Stimulated activated CD4-positive, alpha-beta T cell treated with anti-CD3 and anti-CD28 coated beads, Interleukin-12 subunit alpha, Interleukin-12 subunit beta, amount 100 ng/mL, for 24 hours (primary cell): Measurements from ENCODE around the gene CHRD.
"Not testable (repeated sequence)": the region's sequence is repeated elsewhere in the genome, so short reads cannot be mapped to it uniquely, and the experiment has no call there.

Experiments
- DNase-seq, 2 experiments: peaks; one replicate each; pipeline ENCODE4 v3.0.0-alpha.2; 2020; ENCODE audit warnings: low read depth in 2 of 2

CHRD gene

DNA sequence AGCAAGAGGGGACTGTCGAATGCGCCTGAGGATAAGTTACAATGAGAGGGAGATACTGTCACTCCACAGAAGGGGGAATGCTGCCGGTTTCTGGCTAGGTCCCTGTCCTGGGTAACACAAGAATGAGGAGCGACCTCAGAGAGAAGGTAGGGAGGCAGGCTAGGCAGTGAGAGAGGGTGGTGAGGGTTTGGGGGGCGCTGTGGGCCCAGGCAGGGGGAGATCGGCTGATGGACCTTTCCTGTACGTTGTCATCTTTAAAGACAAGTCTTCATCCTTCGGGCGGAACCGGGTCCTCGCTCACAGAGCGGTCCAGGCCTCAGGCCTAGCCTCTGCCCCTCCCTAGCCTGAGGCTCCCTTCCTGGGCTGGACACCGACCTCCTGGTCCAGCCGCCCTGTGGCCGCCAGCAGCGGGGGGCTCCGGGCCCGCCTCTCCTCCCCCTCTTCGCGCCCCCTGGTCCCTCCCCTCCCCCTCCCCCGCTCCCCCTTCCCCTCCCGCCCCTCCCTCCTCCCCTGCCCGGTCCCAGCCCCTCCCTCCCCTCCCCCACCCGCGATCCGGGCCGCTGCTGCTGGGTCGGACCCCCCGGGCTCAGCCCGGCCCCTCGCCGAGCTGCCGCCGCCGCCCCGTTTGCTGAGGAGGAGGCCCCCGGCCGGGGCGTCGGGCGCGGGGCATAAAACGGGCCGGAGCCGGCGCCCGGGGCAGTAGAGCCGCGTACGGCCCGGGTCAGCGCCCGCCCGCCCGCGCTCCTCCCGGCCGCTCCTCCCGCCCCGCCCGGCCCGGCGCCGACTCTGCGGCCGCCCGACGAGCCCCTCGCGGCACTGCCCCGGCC is at the start of gene CHRD:
Gene CHRD, plus strand, starts transcription at position 697 of the 827 bp plus-strand sequence. CDS start 265 bp downstream, outside the sequence.
- DNase-seq: no peak

DNA sequence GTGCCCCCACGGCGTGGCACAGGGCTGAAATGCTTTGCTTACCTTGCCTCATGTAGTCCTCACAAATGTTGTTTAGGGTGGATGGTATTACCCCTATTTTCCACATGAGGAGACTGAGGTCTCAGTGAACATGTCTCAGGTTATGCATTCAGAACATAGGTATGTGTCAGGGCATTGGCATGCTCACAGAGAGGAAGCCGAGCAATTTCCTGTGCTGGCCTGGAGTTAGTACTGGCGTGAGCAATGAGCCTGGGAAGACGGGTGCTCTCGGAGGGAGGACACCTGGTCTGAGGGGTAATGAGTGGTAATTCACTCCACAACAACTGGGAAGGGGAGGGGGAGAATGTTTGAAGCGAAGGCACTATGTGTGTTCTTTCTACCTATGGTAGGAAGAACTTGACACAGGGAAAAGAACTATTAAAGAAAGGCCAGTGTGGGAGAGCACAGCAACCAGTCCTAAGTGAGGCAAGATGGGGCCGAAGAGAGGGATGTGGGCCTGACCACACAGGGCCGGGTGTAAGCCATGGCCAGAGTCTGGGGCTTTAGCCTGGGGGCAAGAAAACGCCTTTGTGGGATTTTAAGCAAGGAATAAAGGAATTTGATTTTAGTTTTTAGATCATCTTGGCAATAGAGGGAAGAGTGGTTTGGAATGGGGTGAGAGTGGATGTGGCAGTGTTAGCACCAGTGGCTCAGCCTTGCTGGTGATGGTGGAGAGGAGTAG is 47.3 kb upstream of the CHRD start:
- no peak for DNase-seq

DNA sequence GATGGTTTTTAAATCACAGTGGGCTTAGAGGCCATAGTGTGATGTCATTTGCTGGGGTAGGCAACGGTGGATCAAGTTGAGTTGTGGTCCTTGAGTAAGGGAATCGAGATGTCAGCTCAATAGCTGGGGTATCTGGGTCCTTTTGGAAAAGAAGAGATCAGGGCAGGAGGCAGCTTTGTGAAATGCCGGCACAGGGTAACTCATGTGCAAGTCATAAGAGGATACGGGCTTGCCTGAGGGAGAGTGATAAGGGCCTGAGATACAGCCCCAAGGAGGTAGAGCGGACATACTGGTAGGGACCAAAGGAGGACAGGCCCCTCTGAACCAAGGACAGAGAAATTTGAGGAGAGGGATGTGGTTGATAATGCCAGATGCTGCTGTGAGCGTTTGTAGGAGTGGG is 46.7 kb upstream of the CHRD start:
- no peak for DNase-seq

DNA sequence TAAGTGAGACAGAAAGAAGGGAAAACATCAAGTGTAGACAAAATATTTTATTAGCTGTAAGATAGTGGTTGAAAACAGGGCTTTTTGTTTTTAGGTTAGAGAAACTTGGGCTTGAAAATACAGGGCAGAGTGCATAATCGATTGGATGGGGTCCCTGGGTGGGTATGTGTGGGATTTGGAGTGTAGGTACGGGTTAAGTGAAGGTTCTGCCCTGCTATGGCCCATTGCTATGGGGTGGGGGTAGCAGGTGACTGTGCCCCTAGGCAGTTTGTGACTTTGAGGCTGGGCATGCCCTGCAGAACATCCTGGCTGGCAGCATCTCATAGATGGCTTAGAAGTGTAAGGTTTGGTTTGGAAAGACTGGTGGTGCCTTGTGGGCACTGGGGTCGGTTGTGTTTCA is 46.2 kb upstream of the CHRD start:
- DNase-seq: no peak

DNA sequence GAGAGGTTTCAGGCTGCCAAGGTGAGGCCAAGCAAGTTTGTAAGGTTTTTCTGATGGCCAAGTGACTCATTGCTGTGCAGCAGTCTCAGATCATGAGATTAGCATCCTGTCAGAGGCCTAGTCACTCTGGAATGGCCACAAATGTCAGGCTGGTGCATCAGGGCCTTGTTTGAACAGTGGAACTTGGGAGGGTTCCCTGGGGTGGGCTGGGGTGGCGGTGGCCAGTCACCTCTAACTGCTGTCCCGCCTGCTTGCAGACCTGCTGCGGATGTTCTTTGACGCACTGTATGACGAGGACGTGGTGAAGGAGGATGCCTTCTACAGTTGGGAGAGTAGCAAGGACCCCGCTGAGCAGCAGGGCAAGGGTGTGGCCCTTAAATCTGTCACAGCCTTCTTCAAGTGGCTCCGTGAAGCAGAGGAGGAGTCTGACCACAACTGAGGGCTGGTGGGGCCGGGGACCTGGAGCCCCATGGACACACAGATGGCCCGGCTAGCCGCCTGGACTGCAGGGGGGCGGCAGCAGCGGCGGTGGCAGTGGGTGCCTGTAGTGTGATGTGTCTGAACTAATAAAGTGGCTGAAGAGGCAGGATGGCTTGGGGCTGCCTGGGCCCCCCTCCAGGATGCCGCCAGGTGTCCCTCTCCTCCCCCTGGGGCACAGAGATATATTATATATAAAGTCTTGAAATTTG is 45.2 kb upstream of the CHRD start:
- DNase-seq: no peak

DNA sequence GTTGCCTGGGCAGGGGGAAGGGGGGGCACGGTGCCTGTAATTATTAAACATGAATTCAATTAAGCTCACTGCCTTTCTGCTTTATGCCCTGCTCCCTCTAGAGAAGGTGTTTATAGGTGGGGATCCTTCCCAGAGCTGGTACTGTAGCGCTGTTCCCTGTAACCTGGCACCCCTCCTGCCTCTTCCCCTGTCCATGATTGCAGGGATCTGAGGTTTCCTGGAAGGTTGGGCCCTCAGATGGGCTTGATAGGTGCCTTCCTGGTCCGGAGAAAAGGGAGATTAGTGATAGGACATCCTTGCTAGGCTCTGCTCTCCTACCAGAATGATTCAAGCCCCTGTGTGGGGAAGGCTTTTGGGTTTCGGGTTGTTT is 44.6 kb upstream of the CHRD start:
- DNase-seq: no peak

- peak; percentile 77 to 84 for DNase-seq
These were observed 44.0 kb upstream of the CHRD start for GRCh38 chr3:184335661-184336546.

DNA sequence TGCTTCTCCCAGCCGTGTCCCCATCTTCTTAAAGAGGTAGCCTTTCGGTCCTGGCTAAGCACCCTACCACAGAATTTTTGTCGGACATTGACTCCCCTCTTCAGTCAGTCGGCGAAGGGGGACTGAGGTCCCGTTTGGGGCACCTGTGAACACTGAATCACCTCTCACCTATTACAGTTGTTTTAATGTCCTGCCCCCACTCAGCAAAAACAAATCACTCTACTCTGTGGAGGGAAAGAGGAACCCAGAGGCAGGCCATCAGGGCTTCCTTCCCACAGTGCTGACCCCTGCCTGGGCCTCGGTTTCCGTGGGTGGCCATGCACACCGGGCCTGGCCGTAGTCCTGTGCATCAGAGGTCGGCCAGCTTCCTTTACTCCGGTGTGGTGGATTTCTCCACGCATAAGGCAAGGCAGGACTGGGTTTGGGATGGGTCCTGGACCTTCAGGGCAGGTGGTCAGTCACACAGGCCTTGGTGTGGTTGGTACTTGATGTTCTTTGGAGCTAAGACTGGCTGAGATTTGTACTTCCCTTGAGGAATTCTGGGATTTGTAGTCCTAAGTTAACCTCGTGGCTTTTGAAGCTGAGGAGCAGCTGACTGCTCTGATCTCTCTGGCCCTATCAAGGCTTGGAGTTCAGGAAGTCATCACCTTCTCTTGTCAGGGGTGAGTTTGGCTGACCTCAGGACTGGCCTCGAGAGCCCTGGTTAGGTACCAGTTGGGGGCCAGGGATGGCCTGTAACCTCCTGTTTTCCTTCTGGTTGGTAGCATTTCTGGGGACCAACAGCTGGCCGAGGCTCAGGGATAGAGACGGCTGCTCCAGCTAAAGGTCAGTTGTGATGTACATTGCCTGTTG is 43.1 kb upstream of the CHRD start:
- no peak for DNase-seq

DNA sequence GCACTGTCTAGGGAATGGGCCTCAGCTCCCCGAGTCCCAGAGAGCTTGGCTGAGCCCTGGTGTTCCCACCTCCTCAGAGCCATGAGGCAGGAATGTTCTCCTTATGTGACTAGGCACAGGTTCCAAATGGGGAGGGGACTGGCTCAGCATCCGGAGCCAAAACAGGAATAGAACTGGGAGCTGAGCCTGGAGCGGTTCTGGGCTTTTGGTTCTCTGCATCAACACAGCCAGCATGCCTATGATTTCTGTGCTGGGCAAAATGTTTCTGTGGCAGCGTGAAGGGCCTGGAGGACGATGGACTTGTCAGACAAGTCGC is 42.5 kb upstream of the CHRD start, which contains the start of gene FAM131A:
Gene FAM131A, plus strand, starts transcription at position 202 of the 316 bp plus-strand sequence. Its CDS starts 31 bp downstream, at position 233.
- no peak for DNase-seq

- DNase-seq: no peak
These were observed 41.9 kb upstream of the CHRD start for GRCh38 chr3:184337981-184338380.

GRCh38 chr3:184338511-184338945 is 41.3 kb upstream of the CHRD start:
- DNase-seq: no peak

GRCh38 chr3:184339001-184339400 is 40.9 kb upstream of the CHRD start:
- no peak for DNase-seq

DNA sequence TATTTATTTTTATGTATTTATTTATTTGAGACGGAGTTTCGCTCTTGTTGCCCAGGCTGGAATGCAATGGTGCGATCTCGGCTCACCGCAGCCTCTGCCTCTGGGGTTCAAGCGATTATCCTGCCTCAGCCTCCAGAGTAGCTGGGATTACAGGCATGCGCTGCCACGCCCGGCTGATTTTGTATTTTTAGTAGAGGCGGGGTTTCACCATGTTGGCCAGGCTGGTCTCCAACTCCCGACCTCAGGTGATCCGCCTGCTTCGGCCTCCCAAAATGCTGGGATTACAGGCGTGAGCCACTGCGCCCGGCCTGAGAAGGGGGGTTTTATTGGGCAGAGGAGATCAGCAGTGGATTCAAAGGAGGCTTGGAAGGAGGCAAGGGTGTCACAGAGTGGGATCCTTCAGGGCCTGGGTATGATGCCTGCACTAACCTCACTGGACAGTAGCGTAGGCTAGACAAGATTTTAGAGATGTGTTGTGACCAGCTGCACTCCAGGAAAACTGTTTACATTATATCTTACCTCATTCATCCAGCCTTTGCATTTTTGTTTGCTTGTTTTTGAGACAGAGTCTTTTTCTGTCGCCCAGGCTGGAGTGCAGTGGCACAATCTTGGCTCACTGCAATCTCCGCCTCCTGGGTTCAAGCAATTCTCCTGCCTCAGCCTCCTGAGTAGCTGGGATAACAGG is 40.3 kb upstream of the CHRD start:
- not testable (repeated sequence) for DNase-seq

DNA sequence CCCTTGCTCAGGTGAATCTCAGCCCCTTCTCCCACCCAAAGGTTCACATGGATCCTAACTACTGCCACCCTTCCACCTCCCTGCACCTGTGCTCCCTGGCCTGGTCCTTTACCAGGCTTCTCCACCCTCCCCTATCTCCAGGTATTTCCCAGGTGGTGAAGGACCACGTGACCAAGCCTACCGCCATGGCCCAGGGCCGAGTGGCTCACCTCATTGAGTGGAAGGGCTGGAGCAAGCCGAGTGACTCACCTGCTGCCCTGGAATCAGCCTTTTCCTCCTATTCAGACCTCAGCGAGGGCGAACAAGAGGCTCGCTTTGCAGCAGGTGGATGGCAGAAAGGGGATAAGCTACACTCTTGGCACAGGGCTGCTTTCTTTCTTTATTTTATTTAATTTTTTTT is 37.9 kb upstream of the CHRD start:
- no peak for DNase-seq

DNA sequence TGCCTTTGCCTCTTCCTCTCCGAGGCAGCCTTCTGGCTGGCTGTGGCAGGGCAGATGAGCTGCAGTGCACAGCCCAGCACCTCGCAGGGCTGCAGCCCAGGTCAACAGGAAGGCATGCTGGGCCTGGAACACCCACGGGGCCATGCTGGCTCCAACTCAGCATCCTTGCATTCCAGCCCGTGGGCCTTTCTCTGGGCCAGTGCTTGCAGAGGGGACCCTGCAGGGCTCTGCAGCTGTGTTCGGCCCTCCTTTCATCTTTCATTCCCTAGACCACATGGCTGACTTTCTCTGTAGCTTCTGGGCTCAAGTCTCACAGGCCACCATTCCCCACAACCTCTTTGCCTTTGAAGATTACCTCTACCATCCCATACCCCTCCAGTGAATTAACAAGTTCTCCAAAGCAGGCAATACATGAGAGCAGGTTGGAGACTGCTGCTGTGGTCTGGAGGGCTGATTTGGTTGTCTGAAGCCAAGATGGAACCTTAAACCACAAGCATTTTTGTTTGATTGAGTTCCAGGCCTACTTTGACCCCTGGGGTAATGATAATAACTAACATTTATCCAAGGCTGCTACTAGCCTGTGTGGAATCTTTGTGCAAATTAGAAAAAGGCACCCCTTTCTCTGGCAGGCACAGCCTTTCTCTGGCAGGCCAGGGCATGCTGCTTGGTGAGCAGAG is 36.5 kb upstream of the CHRD start:
- no peak for DNase-seq

DNA sequence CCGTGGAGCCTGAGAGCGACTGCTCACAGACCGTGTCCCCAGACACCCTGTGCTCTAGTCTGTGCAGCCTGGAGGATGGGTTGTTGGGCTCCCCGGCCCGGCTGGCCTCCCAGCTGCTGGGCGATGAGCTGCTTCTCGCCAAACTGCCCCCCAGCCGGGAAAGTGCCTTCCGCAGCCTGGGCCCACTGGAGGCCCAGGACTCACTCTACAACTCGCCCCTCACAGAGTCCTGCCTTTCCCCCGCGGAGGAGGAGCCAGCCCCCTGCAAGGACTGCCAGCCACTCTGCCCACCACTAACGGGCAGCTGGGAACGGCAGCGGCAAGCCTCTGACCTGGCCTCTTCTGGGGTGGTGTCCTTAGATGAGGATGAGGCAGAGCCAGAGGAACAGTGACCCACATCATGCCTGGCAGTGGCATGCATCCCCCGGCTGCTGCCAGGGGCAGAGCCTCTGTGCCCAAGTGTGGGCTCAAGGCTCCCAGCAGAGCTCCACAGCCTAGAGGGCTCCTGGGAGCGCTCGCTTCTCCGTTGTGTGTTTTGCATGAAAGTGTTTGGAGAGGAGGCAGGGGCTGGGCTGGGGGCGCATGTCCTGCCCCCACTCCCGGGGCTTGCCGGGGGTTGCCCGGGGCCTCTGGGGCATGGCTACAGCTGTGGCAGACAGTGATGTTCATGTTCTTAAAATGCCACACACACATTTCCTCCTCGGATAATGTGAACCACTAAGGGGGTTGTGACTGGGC is 35.1 kb upstream of the CHRD start:
- DNase-seq: no peak

GRCh38 chr3:184345317-184346144 is 34.3 kb upstream of the CHRD start:
- no peak for DNase-seq
